ENCODE results near the gene SCN1B. TPM values are rescaled to one million over a fixed set of nuclear protein-coding genes. Genes with fewer than 3 reads are reported as not detected.
A peak's percentile ranks its signal among the peaks of the same experiment; 100 is the strongest.

The SCN1B gene
- total RNA-seq, 2 experiments from 2014 or later, result 1.4 to 2.3 TPM

- H3K27ac ChIP-seq (ENCODE audit: low read depth in 1 of 2, low read length in 2 of 2), result no peak overlapping the region
- Mint-ChIP-seq H3K4me3 (no peak overlapping the region), H3K36me3 (ENCODE audit: low read depth) (no peaks in the 10 kb centered on the region), H3K27me3 (no peaks in the 10 kb centered on the region), H3K9me3 (no peaks in the 10 kb centered on the region), H3K4me1 (ENCODE audit: low read depth) (peaks cover 8% of the 10 kb centered on the region), H3K27ac (no peak overlapping the region)
- no peak overlapping the region for H3K4me3 ChIP-seq (ENCODE audit: low read length)
- ChIA-PET POLR2A (no interaction called here), CTCF (interaction anchor here (0.6 to 1.5 kb wide), 13 partner anchors 9 to 783 kb away, joined by 3 to 10 read pairs (median 4); partner anchors contain the start of gene LGI4)
- peaks cover 7 to 9% of the 10 kb centered on the region in 2 experiments for H3K9me3 ChIP-seq (ENCODE audit: control insufficient read depth in 1 of 2, insufficient read depth in 1 of 2, low read length in 2 of 2)
- peaks cover 0 to 5% of the 10 kb centered on the region in 2 experiments for H3K27me3 ChIP-seq (ENCODE audit: control insufficient read depth in 1 of 2, insufficient read depth in 2 of 2, low read length in 2 of 2)
- ATAC-seq (ENCODE audit: poor library complexity), result peak; percentile 95
- H3K36me3 ChIP-seq (ENCODE audit: insufficient read depth, low read length), result no peaks in the 10 kb centered on the region
- H3K4me1 ChIP-seq (ENCODE audit: insufficient read depth, low read length), result peaks cover 8% of the 10 kb centered on the region
- TF ChIP-seq, protein P1, sequence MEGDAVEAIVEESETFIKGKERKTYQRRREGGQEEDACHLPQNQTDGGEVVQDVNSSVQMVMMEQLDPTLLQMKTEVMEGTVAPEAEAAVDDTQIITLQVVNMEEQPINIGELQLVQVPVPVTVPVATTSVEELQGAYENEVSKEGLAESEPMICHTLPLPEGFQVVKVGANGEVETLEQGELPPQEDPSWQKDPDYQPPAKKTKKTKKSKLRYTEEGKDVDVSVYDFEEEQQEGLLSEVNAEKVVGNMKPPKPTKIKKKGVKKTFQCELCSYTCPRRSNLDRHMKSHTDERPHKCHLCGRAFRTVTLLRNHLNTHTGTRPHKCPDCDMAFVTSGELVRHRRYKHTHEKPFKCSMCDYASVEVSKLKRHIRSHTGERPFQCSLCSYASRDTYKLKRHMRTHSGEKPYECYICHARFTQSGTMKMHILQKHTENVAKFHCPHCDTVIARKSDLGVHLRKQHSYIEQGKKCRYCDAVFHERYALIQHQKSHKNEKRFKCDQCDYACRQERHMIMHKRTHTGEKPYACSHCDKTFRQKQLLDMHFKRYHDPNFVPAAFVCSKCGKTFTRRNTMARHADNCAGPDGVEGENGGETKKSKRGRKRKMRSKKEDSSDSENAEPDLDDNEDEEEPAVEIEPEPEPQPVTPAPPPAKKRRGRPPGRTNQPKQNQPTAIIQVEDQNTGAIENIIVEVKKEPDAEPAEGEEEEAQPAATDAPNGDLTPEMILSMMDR (IDR thresholded peaks at IDR 0.05), result peak; percentile 87
- peak; percentile 83 to 94 (median 88) for DNase-seq
- intact Hi-C loops (cut with DNase I, micrococcal nuclease), result loop anchor here (1.0 to 5.0 kb wide), 6 partner anchors 74 to 428 kb away; no protein-coding TSS in a partner anchor
Observed at GRCh38 chr19:35066691-35067563, 36.7 kb downstream of the SCN1B start.

DNA sequence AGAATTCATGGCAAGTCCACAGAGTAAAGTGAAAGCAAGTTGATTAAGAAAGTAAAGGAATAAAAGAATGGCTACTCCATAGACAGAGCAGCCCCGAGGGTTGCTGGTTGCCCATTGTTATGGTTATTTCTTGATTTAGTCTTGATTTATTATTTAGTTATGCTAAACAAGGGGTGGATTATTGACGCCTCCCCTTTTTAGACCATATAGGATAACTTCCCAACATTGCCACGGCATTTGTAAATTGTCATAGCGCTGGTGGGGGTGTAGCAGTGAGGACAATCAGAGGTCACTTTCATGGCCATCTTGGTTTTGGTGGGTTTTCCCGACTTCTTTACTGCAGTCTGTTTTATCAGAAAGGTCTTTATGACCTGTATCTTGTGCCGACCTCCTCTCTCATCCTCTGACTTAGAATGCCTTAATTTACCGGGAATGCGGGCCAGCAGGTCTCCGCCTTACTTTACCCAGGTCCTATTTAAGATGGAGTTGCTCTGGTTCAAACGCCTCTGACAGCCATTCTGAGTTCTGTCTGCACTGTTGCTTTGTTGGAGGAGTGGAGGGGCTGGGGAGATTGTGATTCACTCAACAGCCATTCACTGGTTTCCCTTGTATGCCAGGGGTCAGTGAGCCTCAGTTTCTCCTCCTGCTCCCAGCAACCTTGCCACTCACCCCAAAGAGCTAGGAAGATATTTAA is 38.8 kb downstream of the SCN1B start:
- Mint-ChIP-seq H3K4me3 (no peak overlapping the region), H3K4me1 (ENCODE audit: low read depth) (peaks cover 8% of the 10 kb centered on the region), H3K27ac (no peak overlapping the region), H3K27me3 (no peaks in the 10 kb centered on the region), H3K9me3 (no peaks in the 10 kb centered on the region), H3K36me3 (ENCODE audit: low read depth) (no peaks in the 10 kb centered on the region)
- no peak for DNase-seq
- ChIA-PET CTCF (interaction anchor here (0.9 kb wide), 1 partner anchor 72 kb away, joined by 3 read pairs; no protein-coding TSS in a partner anchor), POLR2A (no interaction called here)
- H3K36me3 ChIP-seq (ENCODE audit: insufficient read depth, low read length), result no peaks in the 10 kb centered on the region
- peaks cover 7 to 9% of the 10 kb centered on the region in 2 experiments for H3K9me3 ChIP-seq (ENCODE audit: control insufficient read depth in 1 of 2, insufficient read depth in 1 of 2, low read length in 2 of 2)
- no peak for ATAC-seq (ENCODE audit: poor library complexity)
- H3K27me3 ChIP-seq (ENCODE audit: control insufficient read depth in 1 of 2, insufficient read depth in 2 of 2, low read length in 2 of 2), result peaks cover 0 to 5% of the 10 kb centered on the region in 2 experiments
- H3K4me1 ChIP-seq (ENCODE audit: insufficient read depth, low read length), result peaks cover 8% of the 10 kb centered on the region
- no peak overlapping the region for H3K4me3 ChIP-seq (ENCODE audit: low read length)
- TF ChIP-seq, protein P1 (IDR thresholded peaks at IDR 0.05), result no peak
- no peak overlapping the region for H3K27ac ChIP-seq (ENCODE audit: low read depth in 1 of 2, low read length in 2 of 2)
- intact Hi-C loops (cut with DNase I, micrococcal nuclease), result loop anchor here (5.0 kb wide), 2 partner anchors 143 to 398 kb away; no protein-coding TSS in a partner anchor

- Mint-ChIP-seq H3K27me3 (no peaks in the 10 kb centered on the region), H3K9me3 (no peaks in the 10 kb centered on the region), H3K4me1 (ENCODE audit: low read depth) (peaks cover 8% of the 10 kb centered on the region), H3K36me3 (ENCODE audit: low read depth) (no peaks in the 10 kb centered on the region), H3K27ac (no peak overlapping the region), H3K4me3 (no peak overlapping the region)
- ATAC-seq (ENCODE audit: poor library complexity) (no peak), DNase-seq (no peak)
- H3K36me3 ChIP-seq (ENCODE audit: insufficient read depth, low read length), result no peaks in the 10 kb centered on the region
- TF ChIP-seq, protein P1 (IDR thresholded peaks at IDR 0.05), result no peak
- POLR2A ChIA-PET, result no interaction called here
- H3K27ac ChIP-seq (ENCODE audit: low read depth in 1 of 2, low read length in 2 of 2), result no peak overlapping the region
- H3K9me3 ChIP-seq (ENCODE audit: control insufficient read depth in 1 of 2, insufficient read depth in 1 of 2, low read length in 2 of 2), result peaks cover 7 to 9% of the 10 kb centered on the region in 2 experiments
- peaks cover 8% of the 10 kb centered on the region for H3K4me1 ChIP-seq (ENCODE audit: insufficient read depth, low read length)
- peaks cover 0 to 5% of the 10 kb centered on the region in 2 experiments for H3K27me3 ChIP-seq (ENCODE audit: control insufficient read depth in 1 of 2, insufficient read depth in 2 of 2, low read length in 2 of 2)
- intact Hi-C loops (cut with DNase I, micrococcal nuclease), result loop anchor here (5.0 kb wide), 2 partner anchors 143 to 398 kb away; no protein-coding TSS in a partner anchor
- H3K4me3 ChIP-seq (ENCODE audit: low read length), result no peak overlapping the region
- CTCF ChIA-PET, result interaction anchor here (0.9 to 1.8 kb wide), 2 partner anchors 25 to 72 kb away, joined by 3 to 6 read pairs; no protein-coding TSS in a partner anchor
Observed at GRCh38 chr19:35069696-35070095, 39.4 kb downstream of the SCN1B start.
